ENCODE results near the gene EVI5.

GRCh38 chr1:92755541-92756461 lies 29.1 kb downstream of the EVI5 start:
- TF ChIP-seq POLR2A (IDR thresholded peaks at IDR 0.05): no peak
- TF ChIP-seq, protein P1, sequence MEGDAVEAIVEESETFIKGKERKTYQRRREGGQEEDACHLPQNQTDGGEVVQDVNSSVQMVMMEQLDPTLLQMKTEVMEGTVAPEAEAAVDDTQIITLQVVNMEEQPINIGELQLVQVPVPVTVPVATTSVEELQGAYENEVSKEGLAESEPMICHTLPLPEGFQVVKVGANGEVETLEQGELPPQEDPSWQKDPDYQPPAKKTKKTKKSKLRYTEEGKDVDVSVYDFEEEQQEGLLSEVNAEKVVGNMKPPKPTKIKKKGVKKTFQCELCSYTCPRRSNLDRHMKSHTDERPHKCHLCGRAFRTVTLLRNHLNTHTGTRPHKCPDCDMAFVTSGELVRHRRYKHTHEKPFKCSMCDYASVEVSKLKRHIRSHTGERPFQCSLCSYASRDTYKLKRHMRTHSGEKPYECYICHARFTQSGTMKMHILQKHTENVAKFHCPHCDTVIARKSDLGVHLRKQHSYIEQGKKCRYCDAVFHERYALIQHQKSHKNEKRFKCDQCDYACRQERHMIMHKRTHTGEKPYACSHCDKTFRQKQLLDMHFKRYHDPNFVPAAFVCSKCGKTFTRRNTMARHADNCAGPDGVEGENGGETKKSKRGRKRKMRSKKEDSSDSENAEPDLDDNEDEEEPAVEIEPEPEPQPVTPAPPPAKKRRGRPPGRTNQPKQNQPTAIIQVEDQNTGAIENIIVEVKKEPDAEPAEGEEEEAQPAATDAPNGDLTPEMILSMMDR (IDR thresholded peaks at IDR 0.05): no peak
- TF ChIP-seq POLR2AphosphoS5 (IDR thresholded peaks at IDR 0.05): no peak
- TF ChIP-seq EP300 (IDR thresholded peaks at IDR 0.05): no peak
